Ovary (tissue), 9 donors: ENCODE measurements around the gene HDLBP. TPM values are rescaled to one million over a fixed set of nuclear protein-coding genes. Genes with fewer than 3 reads are reported as not detected.

Experiments used
- DNase-seq, 5 donors: peaks; one replicate each; pipeline ENCODE4 v3.0.0-alpha.2; 2019 to 2020
- H3K27ac ChIP-seq, 2 donors: fragments of 200-600 bp; one replicate each; pipeline versions ENCODE4 v1.5.1 to v1.8.0; 2019 to 2022
- H3K27me3 ChIP-seq: fragments of 200-600 bp; one replicate; pipeline ENCODE4 v1.8.0; 2022
- H3K36me3 ChIP-seq: fragments of 200-600 bp; sonication (generic); one replicate; pipeline ENCODE4 v1.5.1; 2019
- H3K4me1 ChIP-seq: one replicate; pipeline ENCODE4 v1.8.1; 2013; ENCODE audit warnings: mild to moderate bottlenecking, moderate library complexity; ENCODE audit not compliant: insufficient read depth
- H3K4me3 ChIP-seq: fragments of 200-600 bp; sonication (generic); one replicate; pipeline ENCODE4 v1.5.1; 2017
- H3K9me3 ChIP-seq, 2 donors: fragments of 200-600 bp in 1 of 2; sonication (generic) in 1 of 2; one replicate each; pipeline versions ENCODE4 v1.5.1 to v1.8.1; 2013 to 2019; ENCODE audit warnings: mild to moderate bottlenecking in 1 of 2, moderate library complexity in 1 of 2
- EP300 ChIP-seq: sonication (generic); formaldehyde crosslinking; IDR thresholded peaks from one replicate; pipeline ENCODE4 v1.6.1; 2017; ENCODE audit warnings: antibody characterized with exemption
- POLR2A ChIP-seq: fragments of 450-650 bp; IDR thresholded peaks from one replicate; pipeline ENCODE4 v1.6.1; 2017; ENCODE audit warnings: antibody characterized with exemption, mild to moderate bottlenecking, moderate library complexity
- WGBS, 3 donors: extraction: QIAGEN DNeasy Blood & Tissue Kit in 1 of 3; methylation state at CpG; one replicate each; pipeline versions ENCODE4 v1.1.5 to v1.1.7; 2013 to 2017; 5-methylcytosine and 5-hydroxymethylcytosine counted together
- intact Hi-C, 4 donors: fragments of 100-400 bp; cut with DNase I; formaldehyde crosslinking; loops; one replicate each; pipeline versions ENCODE4 v1.11.0 to v1.15.1; 2022 to 2023
- polyA plus RNA-seq, 2 donors: library from polyadenylated mRNA; stranded (reverse); fragments of 200-250 nt in 1 of 2; fragments of 350-450 nt in 1 of 2; fragmentation: Illumina TruSeq in 1 of 2; extraction: RNeasy Lipid Tissue Mini Kit (QIAGEN cat#74804) in 1 of 2; gene quantifications; one replicate each; pipeline ENCODE4 v1.2.3, GENCODE V29; 2013 to 2014
- total RNA-seq, 7 donors: library from RNA; depleted of rRNA in 2 of 7; stranded (reverse); fragments of >200 nt in 2 of 7; fragmentation: NEBNext Ultra II Directional in 3 of 7; extraction: Animal tissue kit (Norgen Biotek cat#: 25700) in 3 of 7; gene quantifications; one replicate each; pipeline versions ENCODE4 v1.1.0 to v1.2.4, GENCODE V29; 2016 to 2023
- TF ChIP-seq, protein P1 (sequence below), 3 donors: fragments of 450-650 bp in 2 of 3; fragments of 200-600 bp in 1 of 3; IDR thresholded peaks; one replicate each; pipeline versions ENCODE4 v1.5.1 to v1.8.0; 2016 to 2022; ENCODE audit warnings: antibody characterized with exemption in 3 of 3, mild to moderate bottlenecking in 1 of 3
- donor health status: DM: no; HTN: no; CAD: no; lungs with moderate emphysema.
- donor health status: DM: no; HTN: no; CAD: no.
- donor health status: Bipolar disorder and iron deficiency.
- donor health status: DM: yes; HTN: yes; CAD: no.
- donor health status: DM: no; HTN: no; CAD: no.
- donor health status: DM: yes; HTN: yes; CAD: no.

Gene HDLBP
- total and polyA plus RNA-seq, 9 donors = 145 to 616 (median 359) TPM

DNA sequence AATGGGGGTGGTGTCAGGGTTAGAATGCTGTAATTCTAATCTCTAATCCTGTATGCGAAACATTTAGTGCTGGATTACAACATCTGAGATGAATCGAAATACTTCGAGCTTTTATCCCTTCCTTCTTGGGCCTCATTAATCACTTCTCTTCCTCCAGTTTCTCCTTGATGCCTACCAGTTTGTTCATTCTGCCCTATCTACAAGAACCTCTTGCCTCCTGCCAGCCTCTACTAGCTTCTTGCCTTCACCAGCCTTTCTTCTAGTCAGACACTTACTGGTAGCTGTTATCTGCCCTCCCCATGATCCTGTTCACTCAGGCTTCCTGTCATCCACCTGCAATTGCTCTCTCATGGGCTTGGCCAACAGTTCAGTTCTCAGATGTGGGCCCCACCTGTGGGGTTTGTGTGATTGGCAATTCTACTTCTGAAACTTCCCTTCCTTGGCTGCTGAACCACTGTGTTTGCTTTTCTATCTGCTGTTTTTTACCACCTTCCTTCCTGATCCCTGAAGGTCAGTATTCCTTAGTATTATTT is 25.2 kb upstream of the HDLBP start:
- H3K4me1 ChIP-seq = no peaks in the 10 kb centered on the region
- DNase-seq = no peak
- peaks cover 5% of the 10 kb centered on the region for H3K36me3 ChIP-seq
- WGBS, 3 donors = 26 to 37% (median 37%) methylated on average over 3 of the region's 3 CpGs
- H3K4me3 ChIP-seq = no peak overlapping the region
- no peaks in the 10 kb centered on the region for H3K9me3 ChIP-seq
- no peaks in the 10 kb centered on the region for H3K27me3 ChIP-seq
- TF ChIP-seq, protein P1, sequence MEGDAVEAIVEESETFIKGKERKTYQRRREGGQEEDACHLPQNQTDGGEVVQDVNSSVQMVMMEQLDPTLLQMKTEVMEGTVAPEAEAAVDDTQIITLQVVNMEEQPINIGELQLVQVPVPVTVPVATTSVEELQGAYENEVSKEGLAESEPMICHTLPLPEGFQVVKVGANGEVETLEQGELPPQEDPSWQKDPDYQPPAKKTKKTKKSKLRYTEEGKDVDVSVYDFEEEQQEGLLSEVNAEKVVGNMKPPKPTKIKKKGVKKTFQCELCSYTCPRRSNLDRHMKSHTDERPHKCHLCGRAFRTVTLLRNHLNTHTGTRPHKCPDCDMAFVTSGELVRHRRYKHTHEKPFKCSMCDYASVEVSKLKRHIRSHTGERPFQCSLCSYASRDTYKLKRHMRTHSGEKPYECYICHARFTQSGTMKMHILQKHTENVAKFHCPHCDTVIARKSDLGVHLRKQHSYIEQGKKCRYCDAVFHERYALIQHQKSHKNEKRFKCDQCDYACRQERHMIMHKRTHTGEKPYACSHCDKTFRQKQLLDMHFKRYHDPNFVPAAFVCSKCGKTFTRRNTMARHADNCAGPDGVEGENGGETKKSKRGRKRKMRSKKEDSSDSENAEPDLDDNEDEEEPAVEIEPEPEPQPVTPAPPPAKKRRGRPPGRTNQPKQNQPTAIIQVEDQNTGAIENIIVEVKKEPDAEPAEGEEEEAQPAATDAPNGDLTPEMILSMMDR (IDR thresholded peaks at IDR 0.05) = no peak
- TF ChIP-seq EP300 (no peak), POLR2A (no peak)
- intact Hi-C loops = no loop called here
- H3K27ac ChIP-seq = no peak overlapping the region

DNA sequence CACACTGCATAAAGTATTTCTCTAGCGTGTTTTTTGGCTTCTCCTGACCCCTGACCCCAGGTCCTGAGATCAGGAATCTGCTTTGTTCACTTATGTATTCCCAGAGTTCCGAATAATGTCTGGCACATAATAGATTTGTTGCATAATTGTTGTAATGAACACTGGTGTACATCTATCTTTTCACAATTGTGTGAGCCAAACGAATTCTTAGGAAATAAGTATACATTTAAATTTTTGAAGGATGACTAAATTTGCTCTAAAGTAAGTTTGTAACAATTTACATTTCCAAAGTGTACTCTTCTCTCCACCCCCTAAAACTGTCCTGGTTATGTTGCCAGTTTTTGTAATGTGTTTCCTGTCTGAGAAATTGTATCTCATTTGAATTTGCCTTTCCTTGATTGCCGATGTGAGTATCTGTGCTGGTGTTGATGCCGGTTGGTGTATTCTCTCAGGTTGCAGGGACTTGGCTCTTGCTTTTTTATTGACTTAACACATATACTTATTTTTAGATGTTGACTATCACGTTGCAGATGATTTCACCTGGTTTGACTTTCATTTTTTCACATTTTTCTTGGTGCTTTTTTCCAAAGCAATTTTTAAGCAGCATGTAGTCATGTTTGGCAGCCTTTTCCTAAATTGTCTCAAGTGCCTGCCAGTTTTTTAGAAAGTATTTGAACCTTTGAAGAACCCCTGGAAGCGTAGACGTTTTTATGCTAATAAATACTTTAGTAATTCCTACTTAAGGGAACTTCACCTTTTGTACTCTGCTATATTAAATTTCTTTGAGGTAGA is 24.6 kb upstream of the HDLBP start:
- Histone ChIP-seq H3K36me3 (peaks cover 5% of the 10 kb centered on the region), H3K4me1 (no peaks in the 10 kb centered on the region), H3K27ac (no peak overlapping the region), H3K27me3 (no peaks in the 10 kb centered on the region), H3K9me3 (no peaks in the 10 kb centered on the region), H3K4me3 (no peak overlapping the region)
- no peak for TF ChIP-seq POLR2A
- DNase-seq = no peak
- intact Hi-C loops = no loop called here
- WGBS, 3 donors = 17 to 27% (median 23%) methylated on average over 8 of the region's 8 CpGs

DNA sequence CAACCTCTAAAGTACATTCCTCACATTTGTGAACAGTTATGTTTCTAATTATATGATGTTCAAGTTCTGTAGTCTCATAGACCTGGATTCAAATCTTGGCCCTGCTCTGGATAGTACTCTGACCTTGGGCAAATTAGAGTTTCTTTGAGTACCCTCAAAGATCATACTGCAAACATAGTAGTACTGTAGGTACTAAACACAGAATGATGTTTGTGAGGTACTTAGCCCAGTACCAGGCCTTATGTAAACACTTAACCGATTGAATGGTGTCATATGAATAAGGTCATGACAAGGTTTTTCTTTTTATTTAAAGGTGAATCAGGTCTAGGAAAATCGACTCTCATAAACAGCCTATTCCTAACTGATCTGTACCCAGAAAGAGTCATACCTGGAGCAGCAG is 19.3 kb upstream of the HDLBP start:
- no peaks in the 10 kb centered on the region for H3K27me3 ChIP-seq
- TF ChIP-seq, protein P1 (IDR thresholded peaks at IDR 0.05) = no peak
- TF ChIP-seq POLR2A (no peak), EP300 (no peak)
- intact Hi-C loops = no loop called here
- 81 to 87% (median 83%) methylated on average over 2 of the region's 2 CpGs for WGBS, 3 donors
- H3K4me3 ChIP-seq = no peak overlapping the region
- H3K27ac ChIP-seq = no peak overlapping the region
- DNase-seq = no peak
- no peaks in the 10 kb centered on the region for H3K4me1 ChIP-seq
- no peaks in the 10 kb centered on the region for H3K36me3 ChIP-seq
- no peaks in the 10 kb centered on the region for H3K9me3 ChIP-seq

DNA sequence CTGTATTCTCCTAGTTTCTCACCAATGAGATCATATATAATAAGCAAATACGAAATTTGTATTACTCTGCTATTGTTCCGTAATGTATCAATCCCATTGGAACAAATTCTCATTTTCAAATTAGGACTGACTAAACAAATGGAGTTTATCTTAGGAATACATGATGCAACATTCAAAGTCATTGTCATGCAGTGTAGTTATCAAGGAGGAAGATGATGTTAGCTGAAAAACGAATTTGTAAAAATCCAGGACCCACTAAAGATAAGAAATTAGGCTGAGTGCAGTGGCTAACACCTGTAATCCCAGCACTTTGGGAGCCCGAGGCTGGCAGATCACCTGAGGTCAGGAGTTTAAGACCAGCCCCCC is 15.1 kb upstream of the HDLBP start:
- Histone ChIP-seq H3K9me3 (no peaks in the 10 kb centered on the region), H3K36me3 (no peaks in the 10 kb centered on the region), H3K4me1 (no peaks in the 10 kb centered on the region), H3K27me3 (no peaks in the 10 kb centered on the region), H3K27ac (no peak overlapping the region), H3K4me3 (no peak overlapping the region)
- WGBS, 3 donors = 88 to 90% (median 89%) methylated on average over 4 of the region's 4 CpGs
- intact Hi-C loops = no loop called here
- no peak for DNase-seq
- TF ChIP-seq, protein P1 (IDR thresholded peaks at IDR 0.05) = no peak
- TF ChIP-seq POLR2A (no peak), EP300 (no peak)
